ENCODE data around the gene CHMP1A. TPM values are rescaled to one million over a fixed set of nuclear protein-coding genes. Genes with fewer than 3 reads are reported as not detected.

Gene CHMP1A
- polyA plus RNA-seq, 2 of the 4 experiments (the other 2 are of a cell fraction): 36.4 to 91.7 TPM

GRCh38 chr16:89704281-89704680, 46.8 kb upstream of the CHMP1A start (continued):
- no peak for TF ChIP-seq CTCF (IDR thresholded peaks at IDR 0.05)
- no peak for TF ChIP-seq HOXB13 (CRISPR knock-in tag; IDR thresholded peaks at IDR 0.05; ENCODE audit: low read depth)
- TF ChIP-seq ELK1 (IDR thresholded peaks at IDR 0.05; ENCODE audit: low read depth, low read length): no peak
- TF ChIP-seq BHLHE40 (IDR thresholded peaks at IDR 0.05; ENCODE audit: low read depth, low read length): no peak
- no peak for TF ChIP-seq MYC (IDR thresholded peaks at IDR 0.05; ENCODE audit: borderline replicate concordance, low read length)

GRCh38 chr16:89701425-89702406, 44.2 kb upstream of the CHMP1A start, which contains the start of gene SPATA2L:
SPATA2L (minus strand) TSS chr16:89701705; CDS start chr16:89701232, 473 bp downstream.
- FAIRE-seq (no peak), DNase-seq (ENCODE audit: low read depth in 1 of 2, low spot score in 1 of 2) (peak; percentile 92 to 95), ATAC-seq (peak; percentile 58 to 73)
- POLR2A ChIA-PET: interaction anchor here (0.7 to 2.6 kb wide), 3 partner anchors 10 to 161 kb away, joined by 4 to 24 read pairs (median 6); partner anchors contain the start of gene CDK10
- CTCF ChIA-PET: interaction anchor here (0.8 to 4.3 kb wide), 14 partner anchors 8 to 209 kb away, joined by 3 to 33 read pairs (median 8); partner anchors contain the start of gene SPIRE2
- peak within 1 kb of the TSS; percentile 69 for H3K4me3 ChIP-seq
- no peaks in the 10 kb centered on the region for H3K9me3 ChIP-seq
- H3K27ac ChIP-seq: peak within 1 kb of the TSS; percentile 82 to 92
- WGBS (ENCODE audit: missing lambda C conversion rate): 2% methylated on average over 35 of the region's 97 CpGs
- H3K4me2 ChIP-seq: peak within 1 kb of the TSS; percentile 98
- peaks cover 12% of the 10 kb centered on the region for H3K4me1 ChIP-seq
- TF ChIP-seq ZSCAN20 (CRISPR knock-in tag; IDR thresholded peaks at IDR 0.05) (no peak), HDAC2 (IDR thresholded peaks at IDR 0.05) (no peak), NR3C1 (IDR thresholded peaks at IDR 0.05) (no peak), HOXB5 (CRISPR knock-in tag; IDR thresholded peaks at IDR 0.05) (no peak), TFCP2L1 (CRISPR knock-in tag; IDR thresholded peaks at IDR 0.05) (no peak), MAX (IDR thresholded peaks at IDR 0.05) (peak; percentile 65), SREBF2 (IDR thresholded peaks at IDR 0.05) (no peak), BHLHE40 (IDR thresholded peaks at IDR 0.05; ENCODE audit: low read depth, low read length) (no peak), RCOR1 (IDR thresholded peaks at IDR 0.05; ENCODE audit: low read depth, low read length) (no peak), USF2 (IDR thresholded peaks at IDR 0.05) (0 out of 2 replicates have a peak, but pooled peaks have one; percentile 7), JUNB (IDR thresholded peaks at IDR 0.05) (no peak), CHD4 (IDR thresholded peaks at IDR 0.05; ENCODE audit: borderline replicate concordance) (no peak), RAD21 (conservative IDR thresholded peaks at IDR 0.05 in 1 of 2, IDR thresholded peaks at IDR 0.05 in 1 of 2) (no peak), NFE2L2 (conservative IDR thresholded peaks at IDR 0.05; ENCODE audit: low read length) (no peak), PBX3 (IDR thresholded peaks at IDR 0.05) (no peak), RARB (CRISPR knock-in tag; IDR thresholded peaks at IDR 0.05) (no peak), NPAS2 (CRISPR knock-in tag; IDR thresholded peaks at IDR 0.05; ENCODE audit: borderline replicate concordance) (no peak), FOXS1 (CRISPR knock-in tag; IDR thresholded peaks at IDR 0.05) (no peak), POLR2A (IDR thresholded peaks at IDR 0.05; ENCODE audit: low read length) (peak; percentile 60), MAZ (IDR thresholded peaks at IDR 0.05; ENCODE audit: borderline replicate concordance, low read depth, low read length) (no peak), HEYL (CRISPR knock-in tag; IDR thresholded peaks at IDR 0.05) (no peak), REST (IDR thresholded peaks at IDR 0.05) (0 out of 2 replicates have a peak, but pooled peaks have one; percentile 9), RFX5 (IDR thresholded peaks at IDR 0.05) (no peak), CHD2 (IDR thresholded peaks at IDR 0.05; ENCODE audit: low read length, partially characterized antibody) (no peak)

Measured in A549 (cell line).